Neural progenitor cell (in vitro differentiated cells): ENCODE data around the gene SC5D.

Experiments used
- EZH2 ChIP-seq: fragments of 200-600 bp; sonication (generic); IDR thresholded peaks from 2 replicates; pipeline ENCODE4 v1.6.1; 2017; ENCODE audit warnings: antibody characterized with exemption, mild to moderate bottlenecking, moderate library complexity
- EZH2phosphoT487 ChIP-seq: fragments of 200-600 bp; sonication (generic); IDR thresholded peaks from 2 replicates; pipeline ENCODE4 v1.6.1; 2017; ENCODE audit warnings: antibody characterized with exemption
- TF ChIP-seq, protein P1 (sequence below): fragments of 200-600 bp; sonication (generic); IDR thresholded peaks from 2 replicates; pipeline ENCODE4 v1.5.1; 2017; ENCODE audit warnings: antibody characterized with exemption, mild to moderate bottlenecking

DNA sequence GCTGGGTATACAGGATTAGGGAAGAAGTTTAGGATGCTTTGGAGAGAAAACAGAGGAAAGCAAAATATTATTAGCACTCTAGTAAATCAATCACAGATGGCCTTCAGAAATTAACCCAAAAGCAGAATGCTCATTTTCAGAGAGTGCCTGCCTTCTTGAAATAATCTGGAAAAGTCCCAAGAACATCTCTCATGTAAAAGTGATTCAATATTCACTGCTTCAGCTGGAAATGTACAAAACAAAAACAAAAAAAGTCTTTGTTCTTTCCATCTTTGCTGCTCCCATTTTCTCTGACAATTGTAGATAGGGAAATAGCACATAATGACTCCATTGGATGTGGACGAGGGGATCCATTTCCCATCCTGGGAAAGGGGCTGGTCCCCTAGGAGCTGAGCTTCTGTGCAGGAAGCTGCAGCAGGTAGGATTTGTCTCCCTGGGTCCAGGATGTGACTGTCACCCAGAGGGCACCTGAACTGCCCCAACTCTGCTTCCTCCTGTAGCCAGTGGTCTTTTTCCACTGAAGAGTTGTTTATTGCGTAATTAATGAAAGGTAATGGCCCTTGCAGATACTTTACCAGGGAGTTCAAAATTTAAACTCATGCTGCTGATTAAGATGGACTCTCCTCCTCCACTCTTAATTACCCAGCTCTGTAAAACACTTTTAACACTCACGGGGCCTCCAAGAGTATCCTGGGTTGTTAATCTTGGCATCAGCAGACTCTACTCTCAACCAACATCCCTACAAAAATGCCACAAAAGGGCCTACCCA is 57.9 kb downstream of the SC5D start:
- TF ChIP-seq, protein P1, sequence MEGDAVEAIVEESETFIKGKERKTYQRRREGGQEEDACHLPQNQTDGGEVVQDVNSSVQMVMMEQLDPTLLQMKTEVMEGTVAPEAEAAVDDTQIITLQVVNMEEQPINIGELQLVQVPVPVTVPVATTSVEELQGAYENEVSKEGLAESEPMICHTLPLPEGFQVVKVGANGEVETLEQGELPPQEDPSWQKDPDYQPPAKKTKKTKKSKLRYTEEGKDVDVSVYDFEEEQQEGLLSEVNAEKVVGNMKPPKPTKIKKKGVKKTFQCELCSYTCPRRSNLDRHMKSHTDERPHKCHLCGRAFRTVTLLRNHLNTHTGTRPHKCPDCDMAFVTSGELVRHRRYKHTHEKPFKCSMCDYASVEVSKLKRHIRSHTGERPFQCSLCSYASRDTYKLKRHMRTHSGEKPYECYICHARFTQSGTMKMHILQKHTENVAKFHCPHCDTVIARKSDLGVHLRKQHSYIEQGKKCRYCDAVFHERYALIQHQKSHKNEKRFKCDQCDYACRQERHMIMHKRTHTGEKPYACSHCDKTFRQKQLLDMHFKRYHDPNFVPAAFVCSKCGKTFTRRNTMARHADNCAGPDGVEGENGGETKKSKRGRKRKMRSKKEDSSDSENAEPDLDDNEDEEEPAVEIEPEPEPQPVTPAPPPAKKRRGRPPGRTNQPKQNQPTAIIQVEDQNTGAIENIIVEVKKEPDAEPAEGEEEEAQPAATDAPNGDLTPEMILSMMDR = no peak
- no peak for TF ChIP-seq EZH2
- no peak for TF ChIP-seq EZH2phosphoT487
